GM23338 (cell line): ENCODE results near the gene BMPR1B. TPM values are rescaled to one million over a fixed set of nuclear protein-coding genes. Genes with fewer than 3 reads are reported as not detected.

Source experiments
- ATAC-seq: fragments of 200-7000 bp; cut with Tn5 transposase; 3 replicates; pipeline ENCODE4 v1.9.1; 2020
- DNase-seq: peaks from one replicate; pipeline ENCODE4 v3.0.0-alpha.2; 2015; ENCODE audit warnings: low spot score
- H2AFZ ChIP-seq: fragments of 200-600 bp; sonication (generic); 2 replicates; pipeline ENCODE4 v1.8.0; 2016; ENCODE audit warnings: antibody characterized with exemption, mild to moderate bottlenecking, moderate library complexity
- H3F3A ChIP-seq: fragments of 200-600 bp; sonication (generic); replicated peaks from 2 replicates; pipeline ENCODE4 v1.8.0; 2017; ENCODE audit warnings: antibody characterized with exemption, mixed run types, low read depth
- H3K27ac ChIP-seq: fragments of 200-600 bp; sonication (generic); 2 replicates; pipeline ENCODE4 v1.6.1; 2016; ENCODE audit warnings: low read depth
- H3K27me3 ChIP-seq: fragments of 200-600 bp; sonication (generic); 2 replicates; pipeline ENCODE4 v1.8.0; 2016; ENCODE audit warnings: mild to moderate bottlenecking, mixed run types, moderate library complexity; ENCODE audit not compliant: insufficient read depth
- H3K36me3 ChIP-seq: fragments of 200-600 bp; sonication (generic); 2 replicates; pipeline ENCODE4 v1.8.0; 2016; ENCODE audit warnings: mild to moderate bottlenecking; ENCODE audit not compliant: insufficient read depth
- H3K4me1 ChIP-seq: fragments of 200-600 bp; sonication (generic); 2 replicates; pipeline ENCODE4 v1.8.0; 2016; ENCODE audit warnings: mild to moderate bottlenecking, moderate library complexity; ENCODE audit not compliant: insufficient read depth
- H3K4me2 ChIP-seq: fragments of 200-600 bp; sonication (generic); 2 replicates; pipeline ENCODE4 v1.7.1; 2017; ENCODE audit warnings: mixed run types
- H3K4me3 ChIP-seq: fragments of 200-600 bp; sonication (generic); 2 replicates; pipeline ENCODE4 v1.6.1; 2016; ENCODE audit warnings: mixed run types
- H3K79me2 ChIP-seq: fragments of 200-600 bp; sonication (generic); replicated peaks from 2 replicates; pipeline ENCODE4 v1.8.0; 2017; ENCODE audit warnings: mild to moderate bottlenecking; ENCODE audit not compliant: insufficient read depth
- H3K9me2 ChIP-seq: fragments of 200-600 bp; sonication (generic); 2 replicates; pipeline ENCODE4 v1.8.0; 2017; ENCODE audit not compliant: insufficient read depth
- H4K20me1 ChIP-seq: fragments of 200-600 bp; sonication (generic); replicated peaks from 2 replicates; pipeline ENCODE4 v1.8.0; 2017; ENCODE audit warnings: mild to moderate bottlenecking; ENCODE audit not compliant: insufficient read depth
- H3K27ac Mint-ChIP-seq: 2 replicates; pipeline ENCODE4 v1.8.0; 2020; ENCODE audit warnings: inconsistent platforms, mild to moderate bottlenecking, moderate library complexity, mixed read lengths
- H3K27me3 Mint-ChIP-seq: 3 replicates; pipeline ENCODE4 v1.8.0; 2022; ENCODE audit warnings: low read depth, mild to moderate bottlenecking, moderate library complexity, mixed read lengths, inconsistent platforms; ENCODE audit not compliant: insufficient read depth, poor library complexity
- H3K36me3 Mint-ChIP-seq: 3 replicates; pipeline ENCODE4 v1.8.0; 2021; ENCODE audit warnings: low read depth, mild to moderate bottlenecking, inconsistent platforms, moderate library complexity, mixed read lengths
- H3K4me1 Mint-ChIP-seq: 3 replicates; pipeline ENCODE4 v1.8.0; 2020; ENCODE audit warnings: mild to moderate bottlenecking, inconsistent platforms, mixed read lengths
- H3K4me3 Mint-ChIP-seq: 3 replicates; pipeline ENCODE4 v1.8.0; 2021; ENCODE audit warnings: moderate library complexity, mild to moderate bottlenecking, inconsistent platforms, mixed read lengths
- H3K9me3 Mint-ChIP-seq: 3 replicates; pipeline ENCODE4 v1.8.0; 2020; ENCODE audit warnings: moderate library complexity, mild to moderate bottlenecking, inconsistent platforms, mixed read lengths
- CREB1 ChIP-seq: fragments of 250-450 bp; sonication (Bioruptor Pico); IDR thresholded peaks from 2 replicates; pipeline ENCODE4 v1.5.0; 2020; ENCODE audit warnings: low read depth, mild to moderate bottlenecking, moderate library complexity
- EZH2 ChIP-seq: fragments of 200-600 bp; sonication (generic); IDR thresholded peaks from one replicate; pipeline ENCODE4 v1.8.0; 2017; ENCODE audit warnings: antibody characterized with exemption, mild to moderate bottlenecking, low read depth; ENCODE audit not compliant: unreplicated experiment
- EZH2phosphoT487 ChIP-seq: fragments of 200-600 bp; sonication (generic); IDR thresholded peaks from one replicate; pipeline ENCODE4 v1.8.1; 2018; ENCODE audit warnings: antibody characterized with exemption; ENCODE audit not compliant: unreplicated experiment
- JUNB ChIP-seq: IDR thresholded peaks from one replicate; pipeline ENCODE4 v1.6.1; 2016; ENCODE audit warnings: antibody characterized with exemption; ENCODE audit not compliant: unreplicated experiment
- NANOG ChIP-seq: IDR thresholded peaks from 2 replicates; pipeline ENCODE4 v1.6.1; 2016; ENCODE audit warnings: antibody characterized with exemption, borderline replicate concordance
- POLR2AphosphoS5 ChIP-seq: IDR thresholded peaks from 2 replicates; pipeline ENCODE4 v1.6.1; 2016; ENCODE audit warnings: antibody characterized with exemption, low read depth
- STAT1 ChIP-seq: IDR thresholded peaks from one replicate; pipeline ENCODE4 v1.6.1; 2016; ENCODE audit warnings: antibody characterized with exemption; ENCODE audit not compliant: unreplicated experiment
- ZNF114 ChIP-seq: fragments of 250-450 bp; sonication (Bioruptor Pico); IDR thresholded peaks from 2 replicates; pipeline ENCODE4 v1.5.0; 2020; ENCODE audit warnings: mild to moderate bottlenecking, moderate library complexity
- ZNF331 ChIP-seq: fragments of 250-450 bp; sonication (Bioruptor Pico); IDR thresholded peaks from 2 replicates; pipeline ENCODE4 v1.5.0; 2020; ENCODE audit warnings: low read depth, mild to moderate bottlenecking, moderate library complexity
- polyA plus RNA-seq: library from polyadenylated mRNA; unstranded; fragments of >200 nt; fragmentation: Nextera tagmentation; extraction: Ambion mirVana; gene quantifications from 2 replicates; pipeline ENCODE4 v1.2.1, GENCODE V29; 2016
- total RNA-seq: library from RNA; depleted of rRNA; stranded (reverse); fragments of >200 nt; shearing (Covaris generic); gene quantifications from 2 replicates; pipeline ENCODE4 v1.2.3, GENCODE V29; 2014
- TF ChIP-seq, protein P1 (sequence below): IDR thresholded peaks from one replicate; pipeline ENCODE4 v1.6.1; 2018; ENCODE audit warnings: antibody characterized with exemption; ENCODE audit not compliant: unreplicated experiment
- TF ChIP-seq, protein P2 (sequence below): IDR thresholded peaks from 2 replicates; pipeline ENCODE4 v1.6.1; 2016; ENCODE audit warnings: antibody characterized with exemption
- TF ChIP-seq, protein P3 (sequence below): fragments of 250-450 bp; sonication (Bioruptor Pico); IDR thresholded peaks from 2 replicates; pipeline ENCODE4 v1.5.0; 2020; ENCODE audit warnings: mild to moderate bottlenecking, moderate library complexity
- TF ChIP-seq, protein P4 (sequence below), 2 experiments: fragments of 200-600 bp in 1 of 2; sonication (generic) in 1 of 2; conservative IDR thresholded peaks; 2 replicates each; pipeline versions ENCODE4 v1.5.1 to v1.6.1; 2016 to 2017; ENCODE audit warnings: antibody characterized with exemption in 2 of 2, low read depth in 2 of 2, mild to moderate bottlenecking in 2 of 2, moderate library complexity in 1 of 2

The BMPR1B gene
- total and polyA plus RNA-seq, 2 experiments from 2014 or later = 0.48 to 1.0 TPM

DNA sequence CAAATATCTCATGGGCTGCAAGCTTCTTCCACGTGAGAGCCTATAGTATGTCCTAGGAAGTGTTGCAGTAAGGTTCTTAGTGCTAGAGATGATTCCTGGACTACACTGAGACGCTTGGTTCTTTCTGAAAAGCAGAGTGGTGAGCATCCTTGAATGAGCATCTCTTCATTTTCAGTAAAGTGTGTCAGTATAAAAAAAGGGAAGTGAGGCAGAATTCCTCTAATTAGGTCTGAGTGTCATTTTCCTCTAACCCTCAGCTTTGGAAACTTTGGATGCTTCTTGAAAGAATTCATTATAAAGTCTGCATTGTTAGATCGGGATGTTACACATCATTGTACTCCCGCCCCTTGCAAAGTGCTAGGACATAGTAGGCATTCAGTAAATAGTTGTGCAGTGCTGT lies 5.2 kb downstream of the BMPR1B start:
- Mint-ChIP-seq H3K27me3 (peaks cover 22% of the 10 kb centered on the region), H3K27ac (no peak overlapping the region), H3K4me3 (no peak overlapping the region), H3K36me3 (no peaks in the 10 kb centered on the region), H3K9me3 (no peaks in the 10 kb centered on the region), H3K4me1 (peaks cover 9% of the 10 kb centered on the region; the same call in 2 of the 3 replicates)
- Histone ChIP-seq H4K20me1 (no peaks in the 10 kb centered on the region), H3F3A (peaks cover 4% of the 10 kb centered on the region; the same call in 1 of the 2 replicates), H3K4me1 (peaks cover 5% of the 10 kb centered on the region; the same call in 1 of the 2 replicates), H3K27me3 (peaks cover 28% of the 10 kb centered on the region), H3K36me3 (no peaks in the 10 kb centered on the region), H3K79me2 (no peaks in the 10 kb centered on the region), H3K27ac (no peak overlapping the region), H3K9me2 (no peaks in the 10 kb centered on the region), H2AFZ (no peak overlapping the region), H3K4me2 (no peak overlapping the region), H3K4me3 (no peak overlapping the region)
- TF ChIP-seq ZNF331 (no peak), EZH2phosphoT487 (no peak), STAT1 (no peak), CREB1 (CRISPR knock-in tag) (no peak), ZNF114 (no peak), POLR2AphosphoS5 (no peak), JUNB (no peak), NANOG (no peak), EZH2 (no peak)
- TF ChIP-seq, protein P1, sequence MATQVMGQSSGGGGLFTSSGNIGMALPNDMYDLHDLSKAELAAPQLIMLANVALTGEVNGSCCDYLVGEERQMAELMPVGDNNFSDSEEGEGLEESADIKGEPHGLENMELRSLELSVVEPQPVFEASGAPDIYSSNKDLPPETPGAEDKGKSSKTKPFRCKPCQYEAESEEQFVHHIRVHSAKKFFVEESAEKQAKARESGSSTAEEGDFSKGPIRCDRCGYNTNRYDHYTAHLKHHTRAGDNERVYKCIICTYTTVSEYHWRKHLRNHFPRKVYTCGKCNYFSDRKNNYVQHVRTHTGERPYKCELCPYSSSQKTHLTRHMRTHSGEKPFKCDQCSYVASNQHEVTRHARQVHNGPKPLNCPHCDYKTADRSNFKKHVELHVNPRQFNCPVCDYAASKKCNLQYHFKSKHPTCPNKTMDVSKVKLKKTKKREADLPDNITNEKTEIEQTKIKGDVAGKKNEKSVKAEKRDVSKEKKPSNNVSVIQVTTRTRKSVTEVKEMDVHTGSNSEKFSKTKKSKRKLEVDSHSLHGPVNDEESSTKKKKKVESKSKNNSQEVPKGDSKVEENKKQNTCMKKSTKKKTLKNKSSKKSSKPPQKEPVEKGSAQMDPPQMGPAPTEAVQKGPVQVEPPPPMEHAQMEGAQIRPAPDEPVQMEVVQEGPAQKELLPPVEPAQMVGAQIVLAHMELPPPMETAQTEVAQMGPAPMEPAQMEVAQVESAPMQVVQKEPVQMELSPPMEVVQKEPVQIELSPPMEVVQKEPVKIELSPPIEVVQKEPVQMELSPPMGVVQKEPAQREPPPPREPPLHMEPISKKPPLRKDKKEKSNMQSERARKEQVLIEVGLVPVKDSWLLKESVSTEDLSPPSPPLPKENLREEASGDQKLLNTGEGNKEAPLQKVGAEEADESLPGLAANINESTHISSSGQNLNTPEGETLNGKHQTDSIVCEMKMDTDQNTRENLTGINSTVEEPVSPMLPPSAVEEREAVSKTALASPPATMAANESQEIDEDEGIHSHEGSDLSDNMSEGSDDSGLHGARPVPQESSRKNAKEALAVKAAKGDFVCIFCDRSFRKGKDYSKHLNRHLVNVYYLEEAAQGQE = no peak
- TF ChIP-seq, protein P2, sequence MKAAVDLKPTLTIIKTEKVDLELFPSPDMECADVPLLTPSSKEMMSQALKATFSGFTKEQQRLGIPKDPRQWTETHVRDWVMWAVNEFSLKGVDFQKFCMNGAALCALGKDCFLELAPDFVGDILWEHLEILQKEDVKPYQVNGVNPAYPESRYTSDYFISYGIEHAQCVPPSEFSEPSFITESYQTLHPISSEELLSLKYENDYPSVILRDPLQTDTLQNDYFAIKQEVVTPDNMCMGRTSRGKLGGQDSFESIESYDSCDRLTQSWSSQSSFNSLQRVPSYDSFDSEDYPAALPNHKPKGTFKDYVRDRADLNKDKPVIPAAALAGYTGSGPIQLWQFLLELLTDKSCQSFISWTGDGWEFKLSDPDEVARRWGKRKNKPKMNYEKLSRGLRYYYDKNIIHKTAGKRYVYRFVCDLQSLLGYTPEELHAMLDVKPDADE = no peak
- TF ChIP-seq, protein P3, sequence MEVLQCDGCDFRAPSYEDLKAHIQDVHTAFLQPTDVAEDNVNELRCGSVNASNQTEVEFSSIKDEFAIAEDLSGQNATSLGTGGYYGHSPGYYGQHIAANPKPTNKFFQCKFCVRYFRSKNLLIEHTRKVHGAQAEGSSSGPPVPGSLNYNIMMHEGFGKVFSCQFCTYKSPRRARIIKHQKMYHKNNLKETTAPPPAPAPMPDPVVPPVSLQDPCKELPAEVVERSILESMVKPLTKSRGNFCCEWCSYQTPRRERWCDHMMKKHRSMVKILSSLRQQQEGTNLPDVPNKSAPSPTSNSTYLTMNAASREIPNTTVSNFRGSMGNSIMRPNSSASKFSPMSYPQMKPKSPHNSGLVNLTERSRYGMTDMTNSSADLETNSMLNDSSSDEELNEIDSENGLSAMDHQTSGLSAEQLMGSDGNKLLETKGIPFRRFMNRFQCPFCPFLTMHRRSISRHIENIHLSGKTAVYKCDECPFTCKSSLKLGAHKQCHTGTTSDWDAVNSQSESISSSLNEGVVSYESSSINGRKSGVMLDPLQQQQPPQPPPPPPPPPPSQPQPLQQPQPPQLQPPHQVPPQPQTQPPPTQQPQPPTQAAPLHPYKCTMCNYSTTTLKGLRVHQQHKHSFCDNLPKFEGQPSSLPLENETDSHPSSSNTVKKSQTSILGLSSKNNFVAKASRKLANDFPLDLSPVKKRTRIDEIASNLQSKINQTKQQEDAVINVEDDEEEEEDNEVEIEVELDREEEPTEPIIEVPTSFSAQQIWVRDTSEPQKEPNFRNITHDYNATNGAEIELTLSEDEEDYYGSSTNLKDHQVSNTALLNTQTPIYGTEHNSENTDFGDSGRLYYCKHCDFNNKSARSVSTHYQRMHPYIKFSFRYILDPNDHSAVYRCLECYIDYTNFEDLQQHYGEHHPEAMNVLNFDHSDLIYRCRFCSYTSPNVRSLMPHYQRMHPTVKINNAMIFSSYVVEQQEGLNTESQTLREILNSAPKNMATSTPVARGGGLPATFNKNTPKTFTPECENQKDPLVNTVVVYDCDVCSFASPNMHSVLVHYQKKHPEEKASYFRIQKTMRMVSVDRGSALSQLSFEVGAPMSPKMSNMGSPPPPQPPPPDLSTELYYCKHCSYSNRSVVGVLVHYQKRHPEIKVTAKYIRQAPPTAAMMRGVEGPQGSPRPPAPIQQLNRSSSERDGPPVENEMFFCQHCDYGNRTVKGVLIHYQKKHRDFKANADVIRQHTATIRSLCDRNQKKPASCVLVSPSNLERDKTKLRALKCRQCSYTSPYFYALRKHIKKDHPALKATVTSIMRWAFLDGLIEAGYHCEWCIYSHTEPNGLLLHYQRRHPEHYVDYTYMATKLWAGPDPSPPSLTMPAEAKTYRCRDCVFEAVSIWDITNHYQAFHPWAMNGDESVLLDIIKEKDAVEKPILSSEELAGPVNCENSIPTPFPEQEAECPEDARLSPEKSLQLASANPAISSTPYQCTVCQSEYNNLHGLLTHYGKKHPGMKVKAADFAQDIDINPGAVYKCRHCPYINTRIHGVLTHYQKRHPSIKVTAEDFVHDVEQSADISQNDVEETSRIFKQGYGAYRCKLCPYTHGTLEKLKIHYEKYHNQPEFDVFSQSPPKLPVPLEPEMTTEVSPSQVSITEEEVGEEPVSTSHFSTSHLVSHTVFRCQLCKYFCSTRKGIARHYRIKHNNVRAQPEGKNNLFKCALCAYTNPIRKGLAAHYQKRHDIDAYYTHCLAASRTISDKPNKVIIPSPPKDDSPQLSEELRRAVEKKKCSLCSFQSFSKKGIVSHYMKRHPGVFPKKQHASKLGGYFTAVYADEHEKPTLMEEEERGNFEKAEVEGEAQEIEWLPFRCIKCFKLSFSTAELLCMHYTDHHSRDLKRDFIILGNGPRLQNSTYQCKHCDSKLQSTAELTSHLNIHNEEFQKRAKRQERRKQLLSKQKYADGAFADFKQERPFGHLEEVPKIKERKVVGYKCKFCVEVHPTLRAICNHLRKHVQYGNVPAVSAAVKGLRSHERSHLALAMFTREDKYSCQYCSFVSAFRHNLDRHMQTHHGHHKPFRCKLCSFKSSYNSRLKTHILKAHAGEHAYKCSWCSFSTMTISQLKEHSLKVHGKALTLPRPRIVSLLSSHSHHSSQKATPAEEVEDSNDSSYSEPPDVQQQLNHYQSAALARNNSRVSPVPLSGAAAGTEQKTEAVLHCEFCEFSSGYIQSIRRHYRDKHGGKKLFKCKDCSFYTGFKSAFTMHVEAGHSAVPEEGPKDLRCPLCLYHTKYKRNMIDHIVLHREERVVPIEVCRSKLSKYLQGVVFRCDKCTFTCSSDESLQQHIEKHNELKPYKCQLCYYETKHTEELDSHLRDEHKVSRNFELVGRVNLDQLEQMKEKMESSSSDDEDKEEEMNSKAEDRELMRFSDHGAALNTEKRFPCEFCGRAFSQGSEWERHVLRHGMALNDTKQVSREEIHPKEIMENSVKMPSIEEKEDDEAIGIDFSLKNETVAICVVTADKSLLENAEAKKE = no peak
- TF ChIP-seq, protein P4, sequence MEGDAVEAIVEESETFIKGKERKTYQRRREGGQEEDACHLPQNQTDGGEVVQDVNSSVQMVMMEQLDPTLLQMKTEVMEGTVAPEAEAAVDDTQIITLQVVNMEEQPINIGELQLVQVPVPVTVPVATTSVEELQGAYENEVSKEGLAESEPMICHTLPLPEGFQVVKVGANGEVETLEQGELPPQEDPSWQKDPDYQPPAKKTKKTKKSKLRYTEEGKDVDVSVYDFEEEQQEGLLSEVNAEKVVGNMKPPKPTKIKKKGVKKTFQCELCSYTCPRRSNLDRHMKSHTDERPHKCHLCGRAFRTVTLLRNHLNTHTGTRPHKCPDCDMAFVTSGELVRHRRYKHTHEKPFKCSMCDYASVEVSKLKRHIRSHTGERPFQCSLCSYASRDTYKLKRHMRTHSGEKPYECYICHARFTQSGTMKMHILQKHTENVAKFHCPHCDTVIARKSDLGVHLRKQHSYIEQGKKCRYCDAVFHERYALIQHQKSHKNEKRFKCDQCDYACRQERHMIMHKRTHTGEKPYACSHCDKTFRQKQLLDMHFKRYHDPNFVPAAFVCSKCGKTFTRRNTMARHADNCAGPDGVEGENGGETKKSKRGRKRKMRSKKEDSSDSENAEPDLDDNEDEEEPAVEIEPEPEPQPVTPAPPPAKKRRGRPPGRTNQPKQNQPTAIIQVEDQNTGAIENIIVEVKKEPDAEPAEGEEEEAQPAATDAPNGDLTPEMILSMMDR (conservative IDR thresholded peaks at IDR 0.05; ENCODE audit: low read depth in 2 of 2) = no peak
- no peak for DNase-seq
- ATAC-seq = no peak
